OCI-M1 (cell line): Measurements from ENCODE around the gene SCD5.

Experiments
- DNase-seq: peaks from one replicate; lab custom pipeline; 2025; lab: John Stamatoyannopoulos, UW

Gene SCD5

GRCh38 chr4:82691431-82691830 is 107.2 kb downstream of the SCD5 start:
- DNase-seq: no peak

GRCh38 chr4:82688091-82688795 is 110.4 kb downstream of the SCD5 start:
- peak; percentile 4 for DNase-seq

GRCh38 chr4:82687531-82687930 is 111.1 kb downstream of the SCD5 start:
- no peak for DNase-seq

- no peak for DNase-seq
Observed at GRCh38 chr4:82681754-82682153, 116.8 kb downstream of the SCD5 start.

- DNase-seq: peak; percentile 56
Observed at GRCh38 chr4:82680834-82681233, 117.8 kb downstream of the SCD5 start.

- DNase-seq: no peak
Observed at GRCh38 chr4:82679531-82679930, 119.1 kb downstream of the SCD5 start.

DNA sequence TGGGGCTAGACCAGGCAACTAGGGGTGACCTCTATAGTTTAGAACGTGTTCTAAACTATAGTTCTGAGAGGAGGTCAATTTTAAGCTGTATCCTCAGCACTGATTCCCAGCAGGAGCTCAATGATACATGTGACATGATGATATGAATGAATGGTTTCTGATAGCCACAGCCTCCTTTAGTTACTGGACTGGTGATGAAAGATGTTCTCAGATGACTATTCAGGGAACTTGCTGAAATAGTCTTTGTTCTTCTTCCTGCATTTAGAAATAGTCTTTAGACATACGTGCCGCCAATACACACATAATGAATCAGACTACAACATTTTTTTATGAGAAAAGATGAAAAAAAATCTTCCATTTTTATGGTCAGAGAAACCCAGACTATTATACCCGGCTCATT is 120.5 kb downstream of the SCD5 start:
- no peak for DNase-seq

GRCh38 chr4:82677327-82677726 is 121.3 kb downstream of the SCD5 start:
- no peak for DNase-seq

GRCh38 chr4:82667761-82668480 is 130.7 kb downstream of the SCD5 start:
- DNase-seq: no peak

DNA sequence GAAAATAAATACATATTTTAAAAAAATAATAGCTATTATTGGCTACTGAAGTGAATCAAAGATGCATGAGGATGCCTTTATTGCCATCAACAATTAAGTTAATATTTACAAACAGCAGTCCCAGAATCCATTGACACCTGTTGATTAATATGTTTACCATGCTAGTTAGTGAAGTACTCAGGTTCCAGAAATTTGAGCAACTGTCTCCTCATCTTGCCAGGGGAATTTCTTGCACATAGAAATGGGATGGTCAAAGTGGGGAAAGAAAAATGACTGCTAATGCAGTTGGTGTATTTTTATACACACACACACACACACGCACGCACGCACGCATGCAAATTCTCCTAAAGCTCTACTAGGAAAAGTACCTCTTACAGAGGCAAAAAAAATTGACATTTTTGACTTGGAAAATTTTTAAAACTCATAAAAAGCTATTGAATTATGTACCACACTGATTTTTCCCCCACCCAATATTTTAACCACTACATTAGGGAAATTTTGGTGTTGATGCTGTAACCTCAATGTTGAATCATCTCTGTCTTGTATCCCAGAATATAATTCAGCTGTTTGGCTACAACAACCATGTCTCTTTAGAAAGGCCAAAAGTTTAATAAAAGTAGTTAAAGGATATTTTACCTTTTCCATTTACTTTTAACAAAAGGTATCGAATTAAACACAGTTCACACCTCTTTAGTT is 131.5 kb downstream of the SCD5 start:
- no peak for DNase-seq

DNA sequence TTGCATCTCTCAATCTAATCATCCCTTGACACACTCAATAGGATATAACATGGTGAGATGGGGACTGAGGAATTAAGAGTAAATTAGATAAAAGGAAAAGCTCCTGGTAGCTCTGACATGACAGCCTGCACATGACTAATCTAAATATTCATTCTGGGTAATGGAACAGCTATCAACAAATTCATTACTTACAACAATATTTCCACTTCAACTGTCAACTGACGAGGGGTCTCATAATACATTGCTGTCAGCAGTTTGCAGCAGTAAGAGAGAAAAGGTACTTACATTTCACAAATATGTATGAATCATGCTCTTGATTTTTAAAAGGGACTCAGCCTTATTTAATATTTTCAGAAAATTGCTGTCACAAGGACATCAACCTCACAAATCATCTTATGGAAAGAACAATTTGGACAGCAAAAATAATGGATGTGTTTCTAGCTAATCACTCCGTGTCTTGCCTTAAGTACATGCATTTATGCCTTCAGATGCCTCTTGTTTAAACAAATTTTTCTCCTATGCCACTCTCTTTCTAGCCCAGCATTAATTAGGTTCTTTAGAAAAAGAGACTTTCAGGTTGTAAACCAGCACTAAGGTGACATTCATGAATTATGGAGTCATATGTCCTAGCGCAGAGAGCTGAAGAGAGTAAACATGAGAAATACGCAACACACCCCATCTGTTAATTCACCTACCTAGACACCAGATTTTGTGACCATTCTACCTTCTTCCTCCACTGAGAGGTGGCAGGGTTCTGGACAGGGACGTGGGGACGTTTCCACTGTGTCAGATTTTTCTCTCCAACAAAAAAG is 137.2 kb downstream of the SCD5 start:
- no peak for DNase-seq

DNA sequence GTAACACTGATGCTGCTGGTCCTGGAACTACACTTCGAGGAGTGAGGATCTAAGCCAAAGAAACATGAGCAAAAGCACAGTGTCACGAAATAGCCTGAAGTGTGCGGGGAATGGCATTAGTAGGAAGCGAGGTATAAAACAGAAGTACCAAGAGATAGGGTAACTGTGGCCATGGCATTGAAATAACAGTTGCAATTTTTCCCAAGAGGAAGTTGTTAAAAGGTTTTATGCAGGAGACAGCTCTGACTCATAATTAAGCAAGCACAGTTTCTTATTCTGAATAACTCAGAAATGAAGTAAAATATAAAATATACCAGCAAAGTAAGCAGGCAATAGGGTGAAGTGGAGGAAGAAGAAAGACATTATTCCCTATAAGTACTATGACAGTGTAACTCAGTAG is 146.5 kb downstream of the SCD5 start:
- peak; percentile 34 for DNase-seq

DNA sequence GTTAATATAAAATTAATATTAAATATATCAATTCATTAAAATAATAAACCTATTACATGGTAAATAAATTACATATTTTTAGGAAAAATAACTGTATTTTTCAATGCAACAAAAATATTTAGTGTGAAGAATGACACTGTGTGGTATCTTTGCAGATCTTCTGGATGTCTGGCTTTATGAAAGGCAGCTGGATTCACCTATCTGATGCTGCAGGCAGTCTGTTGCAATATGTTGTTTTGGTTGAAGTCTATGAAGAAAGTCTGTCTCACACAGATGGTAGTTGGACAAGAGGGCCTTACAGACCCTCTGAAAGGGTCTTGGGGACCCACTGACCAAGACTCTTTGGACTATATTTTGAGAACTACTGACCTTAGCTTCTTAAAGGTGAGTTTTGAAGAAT is 147.7 kb downstream of the SCD5 start:
- DNase-seq: no peak

DNA sequence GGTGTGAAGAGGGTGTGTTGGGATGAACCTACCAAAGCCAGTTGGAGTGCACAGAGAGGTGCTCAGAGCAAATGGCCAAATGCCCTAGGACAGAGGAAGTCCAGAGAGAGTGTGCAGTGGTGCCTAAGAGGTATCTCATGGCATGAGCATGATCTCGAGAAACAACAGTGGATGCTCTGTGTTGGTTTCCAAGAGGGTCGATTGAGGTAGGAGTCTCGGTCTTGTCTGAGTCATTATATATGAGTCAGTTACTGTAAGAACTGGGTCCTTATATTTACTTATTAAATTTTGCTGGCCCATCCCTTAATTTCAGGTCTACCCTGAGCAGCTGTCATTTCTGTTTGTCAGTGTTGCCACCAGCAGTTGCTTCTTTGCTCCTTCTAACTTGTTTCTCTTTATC is 150.2 kb downstream of the SCD5 start:
- DNase-seq: no peak

DNA sequence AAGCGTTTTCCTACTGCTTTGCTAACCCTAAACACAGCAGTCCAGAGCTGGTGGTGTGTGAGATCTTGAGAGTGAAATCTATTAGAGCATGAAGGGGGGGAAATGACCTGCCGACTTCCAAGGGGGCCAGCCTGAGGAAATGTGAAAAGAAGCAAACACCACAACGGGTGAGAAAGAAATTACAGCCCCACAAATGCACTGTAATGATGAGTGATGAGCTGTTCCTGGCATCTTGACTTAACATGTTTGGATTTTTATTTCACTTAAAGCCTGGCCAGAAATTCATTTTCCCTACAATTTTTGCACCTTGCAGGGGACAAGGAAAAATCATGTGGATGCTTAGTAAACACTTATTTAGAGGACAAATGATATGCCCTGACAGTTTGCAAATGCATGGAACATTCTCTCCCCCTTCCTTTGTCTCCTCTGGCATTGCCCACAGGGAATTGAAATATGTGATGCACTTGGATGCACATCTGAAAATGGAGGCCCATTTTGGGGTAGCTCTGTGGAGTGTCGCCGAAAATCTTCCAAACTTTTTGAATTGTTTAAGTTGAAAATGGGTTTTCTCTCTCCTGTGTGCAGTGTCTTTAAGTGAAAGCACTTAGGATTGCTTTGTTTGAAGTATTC is 152.5 kb downstream of the SCD5 start:
- no peak for DNase-seq

- DNase-seq: no peak
Observed at GRCh38 chr4:82644734-82645126, 153.9 kb downstream of the SCD5 start.

GRCh38 chr4:82643994-82644733 is 154.4 kb downstream of the SCD5 start:
- DNase-seq: no peak

- DNase-seq: no peak
Observed at GRCh38 chr4:82642331-82642730, 156.3 kb downstream of the SCD5 start.

DNA sequence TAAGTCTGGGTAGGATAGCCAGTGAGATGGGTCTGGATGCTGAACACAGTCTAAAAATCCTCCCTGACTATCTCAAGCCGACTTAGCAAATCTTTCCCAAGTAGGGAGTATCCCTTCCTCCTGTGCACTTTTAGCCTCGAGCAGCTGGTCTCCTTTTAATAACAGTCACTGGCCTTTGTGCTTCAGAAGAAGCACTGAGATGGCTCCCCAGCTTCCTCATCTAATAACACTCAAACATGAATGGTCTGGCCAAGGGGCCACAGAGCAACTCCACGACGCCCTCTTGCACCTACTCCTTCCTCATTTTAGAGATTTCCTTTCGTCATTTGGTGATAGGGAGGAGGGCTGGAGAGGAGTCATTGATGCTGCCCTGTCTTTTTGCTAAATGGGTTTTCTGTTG is 158.1 kb downstream of the SCD5 start:
- peak; percentile 14 for DNase-seq

- no peak for DNase-seq
Observed at GRCh38 chr4:82639971-82640370, 158.6 kb downstream of the SCD5 start.

DNA sequence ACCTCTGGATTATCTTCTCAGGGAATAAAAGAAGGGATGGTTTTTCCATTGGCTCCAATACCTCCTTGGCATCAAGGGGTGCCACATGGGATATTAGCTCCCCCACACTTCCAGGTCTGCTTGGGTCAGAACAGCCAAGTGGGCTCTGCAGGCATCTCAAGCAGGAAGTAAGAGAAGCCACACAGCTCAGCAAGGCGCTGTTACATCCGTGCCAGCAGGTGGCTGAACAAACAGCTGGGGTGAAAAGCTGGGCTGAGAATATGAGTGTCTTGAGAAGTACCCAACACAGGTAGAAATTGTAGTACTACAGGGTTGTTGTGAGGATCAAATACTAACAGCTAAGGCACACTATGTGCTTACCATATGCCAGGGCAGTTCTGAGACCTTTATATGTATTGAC is 160.1 kb downstream of the SCD5 start:
- DNase-seq: no peak
